ENCODE measurements around the gene NEB.

NEB gene

DNA sequence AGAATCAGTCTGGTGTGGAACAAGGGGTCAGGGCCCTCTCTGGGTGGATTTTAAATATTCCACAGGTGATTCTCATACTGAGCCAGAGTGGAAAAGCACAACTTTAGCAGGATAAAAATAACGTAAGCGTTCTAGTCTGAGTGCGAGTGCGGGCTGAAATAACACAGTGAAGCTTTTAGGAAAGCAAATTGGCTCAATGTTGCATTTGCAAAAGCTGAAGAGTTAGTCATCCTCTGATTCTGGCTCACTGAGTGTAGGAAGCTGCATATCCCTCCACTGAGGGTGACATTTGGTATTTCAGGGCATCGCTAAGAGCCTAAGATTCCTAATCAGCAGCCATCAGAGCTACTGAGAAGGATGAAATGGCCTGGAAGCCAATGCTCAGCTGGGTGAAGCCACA lies 189.8 kb downstream of the NEB start:
- no peak for DNase-seq

DNA sequence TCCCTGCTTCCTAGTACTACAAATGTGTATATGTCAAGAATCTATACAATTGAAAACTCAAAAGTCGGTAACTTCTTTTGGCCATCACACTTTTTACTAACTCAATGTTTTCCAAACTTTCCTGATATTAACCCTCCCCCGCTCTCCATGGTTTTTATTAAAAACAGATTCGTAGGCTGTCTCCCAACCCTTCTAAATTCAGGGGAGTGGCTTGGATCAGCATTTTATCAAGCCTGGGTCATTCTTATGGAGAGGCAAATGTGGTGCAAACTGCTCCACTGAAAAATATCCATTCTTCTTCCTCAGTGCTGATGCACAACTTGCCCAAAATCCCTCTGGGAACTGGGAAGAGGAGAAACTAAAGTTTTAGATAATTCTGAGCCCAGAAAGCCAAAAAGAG lies 190.4 kb downstream of the NEB start:
- DNase-seq, result no peak

DNA sequence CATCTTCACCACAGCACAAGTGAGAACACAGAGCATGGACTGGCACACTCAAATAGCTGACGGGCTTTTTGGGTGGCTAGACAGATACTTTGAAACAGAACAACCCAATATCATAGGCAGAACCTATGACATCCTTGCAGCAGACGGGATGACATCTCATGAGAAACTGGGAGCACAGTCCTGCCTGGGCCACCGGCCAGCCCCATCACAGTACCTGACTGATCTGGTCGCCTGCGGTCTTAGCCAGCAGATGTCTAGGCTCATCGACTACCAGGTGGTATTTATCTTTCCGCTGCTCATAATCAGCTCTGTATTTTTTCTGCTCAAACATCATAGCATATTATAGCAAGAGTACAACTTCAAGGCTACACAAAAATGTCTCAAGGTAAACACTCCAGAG lies 200.3 kb downstream of the NEB start:
- no peak for DNase-seq

DNA sequence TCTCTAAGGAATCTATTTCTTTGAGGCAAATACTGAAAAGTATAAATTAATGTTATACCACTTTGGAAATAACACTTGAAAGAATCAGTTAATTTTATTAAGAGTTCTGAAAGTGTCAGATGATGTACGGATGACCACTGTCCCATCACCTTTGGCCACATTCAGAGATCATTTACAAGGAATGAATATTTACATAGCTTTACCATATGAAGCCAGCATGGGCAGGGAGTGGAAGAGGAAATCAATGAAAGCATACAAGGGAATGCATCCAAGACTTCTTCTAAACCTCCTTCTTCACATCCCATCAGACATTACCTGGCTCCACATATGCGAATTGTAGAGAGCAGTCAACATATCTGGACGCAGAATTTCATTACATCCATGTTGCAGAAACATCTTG lies 201.1 kb downstream of the NEB start:
- DNase-seq, result no peak

DNA sequence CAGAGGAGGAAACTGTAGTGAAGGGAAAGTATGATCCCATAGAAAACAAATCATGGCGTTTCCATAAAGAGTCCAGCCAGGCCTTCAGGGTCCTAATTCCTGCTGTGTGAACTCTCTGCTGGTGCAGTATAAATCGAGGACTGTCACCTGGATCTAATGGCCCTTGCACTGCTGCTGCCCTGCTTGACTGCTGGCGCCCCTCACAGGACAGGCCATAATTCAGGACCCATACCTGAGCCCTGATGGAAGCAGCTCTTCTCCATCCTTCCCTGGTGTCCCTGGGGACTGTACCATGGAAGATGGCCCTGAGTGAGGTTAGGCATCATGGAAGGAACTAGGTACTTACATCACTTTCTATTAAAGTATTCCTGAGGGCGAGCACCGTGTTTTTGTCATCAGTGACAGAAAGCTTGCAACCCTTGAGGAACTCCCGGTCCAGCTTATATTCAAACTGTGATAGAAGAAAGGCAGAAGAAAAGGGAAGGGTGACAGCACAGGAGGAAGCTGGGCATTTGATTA lies 207.6 kb downstream of the NEB start:
- DNase-seq, result no peak

DNA sequence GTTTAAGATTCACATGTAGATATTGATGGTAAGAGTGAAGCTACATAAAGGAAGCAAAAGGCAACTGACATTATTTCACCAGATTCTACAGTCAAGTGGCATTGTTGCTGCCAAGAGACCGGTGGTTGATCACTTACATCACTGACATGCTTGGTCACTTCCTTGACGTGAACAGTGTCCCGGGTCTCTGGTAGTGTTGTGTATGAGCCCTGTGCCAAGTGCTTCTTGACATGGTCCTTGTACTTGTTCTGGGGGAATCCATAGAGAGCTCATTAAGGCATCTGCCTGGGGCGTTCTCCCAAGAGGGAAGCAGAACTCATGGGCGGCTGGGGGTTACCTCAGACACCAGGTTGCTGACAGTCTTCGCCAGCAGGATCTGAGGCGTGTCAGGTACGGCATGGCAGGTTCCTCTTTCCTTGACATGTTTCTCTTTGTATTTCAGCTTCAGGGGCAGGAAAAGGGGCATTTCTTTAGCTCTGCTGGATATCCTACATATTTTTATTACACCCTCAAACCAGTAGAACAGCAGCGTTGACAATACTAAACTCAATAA lies 208.4 kb downstream of the NEB start:
- DNase-seq, result no peak

DNA sequence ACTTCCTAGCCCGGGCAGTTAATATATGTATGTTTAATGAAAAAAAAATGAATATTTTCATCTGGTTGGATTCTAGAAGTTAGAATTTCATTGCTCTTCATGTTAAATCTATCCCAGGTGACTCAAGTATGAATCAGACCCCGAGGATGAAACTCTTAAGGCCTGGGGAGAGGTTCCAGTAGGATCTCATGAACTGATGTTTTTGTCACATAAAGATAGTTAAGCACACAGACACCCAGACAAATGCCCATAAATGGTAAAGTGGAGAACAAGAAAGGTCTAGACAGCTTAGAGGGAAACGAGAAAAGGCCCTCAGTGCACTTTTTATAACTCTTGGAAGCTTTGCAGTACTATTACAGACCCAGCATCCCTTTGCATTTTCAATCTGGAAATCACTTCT lies 210.4 kb downstream of the NEB start:
- DNase-seq, result no peak

DNA sequence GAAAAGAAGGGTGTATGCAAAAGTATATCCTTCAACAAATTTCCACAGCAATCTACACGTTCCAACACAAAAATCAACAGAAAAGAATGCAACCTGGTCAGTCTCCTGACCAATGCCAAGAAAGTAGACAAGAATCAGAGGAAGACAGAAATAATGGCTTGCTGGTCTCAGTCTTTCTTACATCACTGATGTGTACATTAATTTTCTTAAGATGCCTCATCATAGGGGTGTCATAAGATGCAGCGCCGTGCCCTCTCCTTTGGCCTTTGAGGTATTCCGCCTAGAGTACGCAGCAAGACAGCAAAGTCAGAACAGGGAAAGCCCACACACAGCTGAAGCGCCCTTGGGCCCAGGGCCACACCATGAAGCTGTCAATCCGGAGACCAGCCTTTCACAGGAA lies 211.7 kb downstream of the NEB start:
- no peak for DNase-seq

DNA sequence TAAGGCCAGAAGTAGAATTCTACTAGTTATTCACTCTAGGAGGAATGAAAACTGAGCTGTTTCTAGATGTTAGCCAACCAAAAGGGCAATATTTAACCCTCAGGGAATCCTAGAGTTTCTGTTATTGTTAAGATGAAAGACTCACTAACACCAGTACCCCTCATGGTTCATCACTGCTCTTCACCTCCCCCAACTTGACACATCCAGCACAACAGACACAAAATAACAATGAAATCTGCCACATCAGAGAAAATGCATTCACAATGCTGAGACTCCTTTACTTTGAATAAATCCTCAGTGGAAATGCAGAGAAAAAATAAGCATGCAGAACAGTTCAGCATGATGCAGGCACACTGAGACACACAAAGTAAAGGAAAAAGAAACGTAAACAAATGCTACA lies 213.3 kb downstream of the NEB start:
- no peak for DNase-seq

DNA sequence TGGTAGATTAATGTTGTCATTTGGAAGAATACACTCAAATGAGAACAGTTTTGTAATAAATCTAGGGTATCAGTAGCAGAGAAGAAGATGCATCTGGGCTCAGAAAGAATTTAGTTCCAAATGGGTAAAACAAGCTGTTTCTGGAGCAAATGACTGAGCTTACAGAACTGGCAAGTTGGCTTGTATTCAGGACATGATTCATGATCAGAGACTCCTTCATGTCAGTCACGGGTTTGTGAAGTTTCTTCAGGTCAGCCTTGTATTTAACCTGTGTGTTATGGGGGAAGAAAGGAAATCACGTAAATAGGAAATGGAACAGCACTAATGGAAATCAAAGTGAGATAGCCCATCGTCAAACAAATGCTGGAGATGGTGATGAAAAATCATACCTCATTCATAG lies 215.5 kb downstream of the NEB start:
- no peak for DNase-seq

DNA sequence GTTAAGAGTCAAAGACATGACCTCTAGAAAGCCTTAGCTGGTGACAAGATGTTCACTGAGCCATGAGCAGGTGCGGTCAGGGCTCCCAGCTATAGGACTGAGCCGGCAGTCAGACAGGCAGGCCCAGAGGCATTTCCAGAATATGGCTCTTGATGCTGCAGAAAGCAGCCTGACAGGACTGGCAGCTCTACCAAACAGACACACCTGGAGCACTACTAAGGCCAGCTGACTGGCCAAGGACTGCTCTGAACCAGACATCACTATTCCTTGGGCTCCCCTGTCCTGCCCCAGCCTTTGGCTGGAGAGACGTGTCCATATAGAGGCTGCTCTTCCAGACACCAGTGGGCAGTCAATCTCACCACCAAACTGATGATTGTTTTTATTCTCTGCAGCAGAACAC lies 225.8 kb downstream of the NEB start:
- DNase-seq, result no peak

DNA sequence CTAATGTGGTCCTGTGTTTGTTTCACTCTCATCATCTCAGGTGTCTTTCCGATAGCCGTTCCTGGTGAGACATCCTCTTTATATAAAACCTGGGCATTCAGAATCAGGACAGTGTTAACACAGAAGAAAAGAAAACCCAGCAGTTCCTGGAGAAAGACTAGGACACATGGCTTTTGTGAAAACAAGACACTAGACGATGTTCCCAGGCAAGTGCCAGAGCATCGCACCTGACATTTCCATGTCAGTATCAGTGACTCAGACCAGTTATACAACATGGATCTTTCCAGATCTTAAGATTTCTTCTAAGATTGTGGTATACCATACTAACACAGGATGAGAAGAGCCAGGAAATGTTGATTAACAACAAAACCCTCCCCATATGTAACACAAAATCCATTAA lies 228.1 kb downstream of the NEB start:
- DNase-seq, result no peak

DNA sequence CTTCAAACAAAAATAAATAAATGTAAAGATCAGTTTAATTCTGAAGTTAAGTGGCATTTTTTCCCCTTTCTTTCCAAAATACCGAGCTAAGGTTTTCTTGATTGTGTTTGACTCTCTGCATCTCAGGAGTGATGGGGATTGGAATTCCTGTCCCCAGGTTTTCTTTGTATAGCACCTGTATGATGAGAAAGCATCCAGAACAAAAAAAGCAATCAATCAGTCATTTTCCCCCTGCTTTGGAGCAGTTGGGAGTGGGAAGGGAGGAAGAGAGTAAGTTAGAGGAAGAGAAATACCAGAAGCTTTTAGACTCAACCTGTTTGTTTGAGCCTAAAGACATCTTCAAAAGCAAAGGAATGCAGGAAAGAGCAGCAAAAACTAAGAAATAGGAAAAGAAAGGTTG lies 236.1 kb downstream of the NEB start:
- DNase-seq, result no peak

DNA sequence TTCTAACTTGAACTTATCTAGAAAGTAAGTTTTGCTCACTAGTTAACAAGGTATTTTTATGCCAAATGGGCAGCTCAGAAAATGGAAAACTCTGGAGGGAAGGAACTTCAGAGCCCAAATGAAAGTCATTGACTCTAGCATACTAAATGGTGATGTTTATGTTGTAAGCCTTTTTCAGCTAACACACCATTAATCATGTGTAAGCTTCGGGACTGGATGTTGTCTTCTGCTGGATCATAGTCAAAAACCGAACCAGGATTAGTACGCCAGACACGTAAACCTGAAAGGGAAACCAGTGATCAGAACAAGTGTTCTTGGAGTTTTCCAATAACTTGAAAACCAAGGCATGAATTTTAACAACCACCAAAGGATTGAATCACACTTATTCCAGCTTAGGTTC lies 242.8 kb downstream of the NEB start:
- no peak for DNase-seq

DNA sequence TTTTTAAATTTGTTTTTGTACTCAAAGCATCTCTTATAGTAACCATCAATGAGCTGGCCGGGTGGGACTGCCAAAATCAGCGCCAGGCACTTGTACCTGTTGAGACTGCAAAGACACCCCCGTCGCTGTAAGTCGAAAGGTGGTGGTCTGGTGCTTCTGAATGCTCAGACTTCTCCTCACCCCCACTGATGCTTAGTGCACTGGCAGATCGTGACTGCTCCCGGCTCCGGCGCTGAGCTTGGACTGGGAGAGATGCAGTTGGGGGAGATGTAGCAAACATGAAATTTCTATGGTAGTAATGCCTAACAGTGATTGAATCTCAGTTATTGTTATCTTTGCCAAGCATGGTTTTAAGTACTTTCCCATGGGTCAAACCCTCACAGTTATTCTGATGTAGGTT lies 244.0 kb downstream of the NEB start:
- DNase-seq, result no peak

DNA sequence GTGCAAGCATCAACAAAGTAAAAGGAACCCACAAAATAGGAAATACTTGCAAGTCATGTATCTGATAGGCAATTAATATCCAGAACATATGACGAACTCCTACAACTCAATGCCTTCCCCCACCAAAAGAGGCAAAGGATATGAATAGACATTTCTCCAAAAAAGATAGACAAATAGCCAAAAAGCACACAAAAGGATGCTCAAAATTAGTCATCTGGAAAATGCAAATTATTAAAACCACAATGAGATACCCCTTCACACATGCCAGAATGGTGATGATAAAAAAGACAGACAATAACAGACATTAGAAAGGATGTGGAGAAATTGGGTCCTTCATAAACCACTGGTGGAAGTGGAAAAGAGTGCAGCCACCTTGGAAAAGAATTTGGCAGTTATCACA lies 248.2 kb downstream of the NEB start:
- DNase-seq, result no peak

DNA sequence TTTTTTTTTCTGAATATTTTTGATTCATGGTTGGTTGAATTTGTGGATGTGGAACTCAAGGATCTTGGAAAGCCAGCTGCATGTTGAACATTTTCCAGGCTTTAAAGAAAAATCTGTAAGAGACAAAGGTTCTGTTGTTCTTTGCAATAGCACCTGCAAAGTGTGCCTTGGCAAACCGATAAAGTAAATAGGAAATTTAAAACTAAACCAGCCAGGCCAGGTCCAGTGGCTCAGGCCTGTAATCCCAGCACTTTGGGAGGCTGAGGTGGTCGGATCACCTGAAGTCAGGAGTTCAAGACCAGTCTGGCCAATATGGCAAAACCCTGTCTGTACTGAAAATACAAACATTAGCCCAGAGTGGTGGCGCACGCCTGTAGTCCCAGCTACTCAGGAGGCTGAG lies 250.2 kb downstream of the NEB start:
- DNase-seq, result no peak

DNA sequence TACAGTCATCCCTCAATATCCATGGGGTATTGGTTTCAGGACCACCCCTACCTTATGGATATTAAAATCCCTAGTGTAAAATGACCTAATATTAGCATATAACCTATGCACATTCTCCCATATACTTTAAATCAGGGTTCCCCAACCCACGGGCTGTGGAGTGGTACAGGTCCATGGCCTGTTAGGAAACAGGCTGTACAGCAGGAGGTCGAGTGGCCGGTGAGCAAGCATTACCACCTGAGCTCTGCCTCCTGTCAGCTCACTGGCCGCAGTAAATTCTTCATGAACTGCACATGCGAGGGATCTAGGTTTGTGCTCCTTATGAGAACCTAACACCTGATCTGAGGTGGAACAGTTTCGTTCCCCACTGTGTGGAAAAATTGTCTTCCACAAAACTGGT lies 250.7 kb downstream of the NEB start:
- DNase-seq, result no peak

DNA sequence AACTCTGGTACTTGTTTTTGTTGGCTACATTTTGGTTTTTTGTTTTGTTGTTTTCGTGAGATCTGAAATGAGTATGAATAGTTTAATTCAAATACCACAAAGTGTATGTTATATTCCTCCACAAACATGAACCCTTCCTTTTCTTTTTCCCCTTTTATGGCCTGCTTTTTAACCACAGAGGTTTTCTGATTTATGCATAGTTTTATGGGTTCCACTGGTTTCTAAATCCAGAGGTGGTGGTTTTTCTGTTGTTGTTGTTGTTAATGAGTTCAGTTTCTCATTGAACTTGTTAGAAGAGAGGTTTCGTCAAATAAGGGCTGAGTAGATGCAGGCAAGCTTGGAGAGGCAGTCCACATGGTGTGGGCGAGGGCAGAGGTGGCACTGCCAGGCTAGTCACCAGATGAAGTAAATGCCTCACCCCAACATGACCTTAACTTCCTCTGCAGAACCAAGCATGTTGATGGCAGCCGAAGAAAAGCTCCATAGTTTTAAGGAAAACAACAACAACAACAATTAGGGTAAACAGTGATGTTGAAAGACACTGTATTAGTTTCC lies 252.0 kb downstream of the NEB start:
- no peak for DNase-seq

DNA sequence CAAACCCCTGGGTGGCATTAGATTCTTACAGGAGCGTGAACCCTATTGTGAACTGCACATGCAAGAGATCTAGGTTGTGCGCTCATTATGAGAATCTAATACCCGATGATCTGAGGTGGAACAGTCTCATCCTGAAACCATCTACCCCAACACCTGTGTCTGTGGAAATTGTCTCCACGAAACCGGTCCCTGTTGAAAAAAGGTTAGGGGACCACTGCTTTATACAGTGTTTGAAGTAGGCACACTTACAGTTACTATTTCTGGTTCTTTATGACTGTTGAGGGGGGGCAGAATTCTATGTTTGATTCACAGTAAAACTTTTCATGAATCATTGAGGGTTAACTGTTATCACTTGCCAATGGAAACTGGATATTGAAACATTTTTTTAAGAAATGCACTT lies 252.5 kb downstream of the NEB start:
- DNase-seq, result no peak

DNA sequence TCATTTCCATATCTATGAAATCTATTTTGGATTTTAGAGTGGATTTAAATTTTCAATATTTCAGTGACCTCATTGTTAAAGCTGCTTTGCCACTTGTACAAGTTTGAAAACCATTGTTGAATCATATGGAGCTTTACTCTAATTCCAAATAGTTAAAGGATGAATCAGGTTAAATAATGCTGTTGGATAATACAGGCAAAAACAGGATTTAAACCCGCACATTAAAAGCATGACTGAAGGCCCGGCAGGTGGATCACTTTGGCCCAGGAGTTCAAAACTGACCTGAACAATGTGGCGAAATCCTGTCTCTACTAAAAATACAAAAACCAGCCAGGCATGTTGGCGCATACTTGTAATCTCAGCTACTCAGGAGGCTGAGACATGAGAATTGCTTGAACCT lies 256.3 kb downstream of the NEB start:
- DNase-seq, result no peak

DNA sequence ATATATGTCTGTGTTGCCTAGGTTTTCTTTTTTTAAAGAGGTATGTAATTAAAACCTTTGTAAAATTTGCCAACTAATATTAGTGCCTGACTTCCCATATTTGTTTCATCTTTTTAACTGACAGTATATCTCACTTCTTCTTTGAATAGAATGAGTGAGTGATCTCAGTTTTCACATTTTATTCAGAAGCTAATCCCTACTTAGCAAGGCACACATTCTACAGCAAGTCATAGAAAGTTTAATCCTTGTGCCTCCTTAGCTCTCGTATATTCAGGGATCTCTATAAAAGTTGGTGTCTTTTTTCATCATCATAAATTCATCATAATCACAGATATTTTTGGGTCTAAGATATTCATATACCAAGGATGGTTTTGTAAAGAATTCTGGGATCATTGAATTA lies 258.0 kb downstream of the NEB start:
- DNase-seq, result no peak

DNA sequence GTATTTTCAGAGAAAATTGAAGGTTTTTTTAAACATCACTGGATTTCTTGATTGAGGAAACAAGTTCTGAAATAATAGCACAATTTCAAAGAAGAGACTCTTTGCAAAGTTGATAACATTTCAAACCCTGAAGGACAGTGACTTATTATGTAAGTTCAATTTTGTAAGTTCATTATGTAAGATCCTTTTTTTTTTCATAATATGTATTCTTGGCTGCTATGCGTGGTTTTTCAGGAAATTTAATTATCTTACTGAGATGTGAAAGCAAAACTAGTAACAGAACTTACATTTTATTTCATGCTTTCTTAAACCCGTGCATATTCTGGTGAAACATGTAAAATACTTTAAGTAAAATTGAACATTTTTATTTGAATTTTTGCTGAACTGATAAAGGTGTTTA lies 259.2 kb downstream of the NEB start:
- DNase-seq, result no peak

DNA sequence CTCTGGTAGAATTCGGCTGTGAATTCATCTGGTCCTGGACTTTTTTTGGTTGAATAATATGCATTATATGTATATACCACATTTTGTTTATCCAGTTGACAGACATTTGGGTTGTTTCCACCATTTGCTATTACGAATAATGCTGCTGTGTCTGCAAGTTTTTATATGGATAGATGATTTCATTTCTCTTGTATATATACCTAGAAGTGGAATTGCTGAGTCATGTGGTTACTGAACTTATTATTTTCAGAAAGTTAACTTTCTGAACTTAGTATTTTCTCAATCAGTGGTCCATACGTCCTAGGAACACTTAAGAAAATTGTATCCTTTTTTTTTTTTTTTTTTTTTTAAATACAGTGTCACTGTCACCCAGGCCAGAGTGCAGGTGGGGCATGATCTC lies 261.3 kb downstream of the NEB start:
- DNase-seq, result no peak

DNA sequence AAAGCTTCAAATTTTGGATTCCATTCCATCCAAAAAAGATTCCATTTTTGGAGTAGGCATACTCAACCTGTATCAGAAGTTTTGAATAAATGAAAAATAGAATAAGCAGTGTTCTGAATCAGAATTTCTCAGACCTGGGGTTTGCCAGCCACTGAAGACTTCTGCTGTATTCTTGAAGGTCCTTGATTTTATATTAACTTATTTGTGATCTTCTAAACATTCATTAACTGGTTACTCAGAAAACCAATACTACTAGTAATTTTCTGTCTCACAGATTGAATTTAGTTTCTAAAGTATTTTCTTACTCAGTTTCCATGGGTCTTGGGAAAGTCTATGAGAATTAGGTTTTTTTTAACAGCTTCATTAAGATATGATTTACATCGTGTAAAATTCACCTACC lies 263.7 kb downstream of the NEB start:
- no peak for DNase-seq

DNA sequence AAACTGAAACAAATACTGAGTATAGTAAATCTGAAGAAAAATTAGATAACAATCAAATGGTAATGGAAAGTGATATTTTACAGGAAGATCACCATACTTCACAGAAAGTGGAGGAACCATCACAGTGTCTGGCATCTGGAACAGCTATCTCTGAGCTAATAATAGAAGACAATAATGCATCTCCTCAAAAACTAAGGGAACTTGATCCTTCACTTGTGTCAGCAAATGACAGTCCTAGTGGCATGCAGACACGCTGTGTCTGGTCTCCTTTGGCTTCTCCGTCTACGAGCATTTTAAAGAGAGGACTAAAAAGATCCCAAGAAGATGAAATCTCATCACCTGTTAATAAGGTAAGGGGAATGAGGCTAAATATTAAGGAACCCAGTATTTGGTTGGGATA lies 268.5 kb downstream of the NEB start:
- DNase-seq, result no peak

All from activated CD4-positive, CD25-positive, alpha-beta regulatory T cell treated with anti-CD3 and anti-CD28 coated beads, Interleukin-2, amount 50 U/mL, for 72 hours (primary cell).